Stimulated activated CD8-positive, alpha-beta memory T cell treated with anti-CD3 and anti-CD28 coated beads, Interleukin-15, amount 100 ng/mL, for 1 hour (primary cell): Measurements from ENCODE around the gene GPC6.

ENCODE experiments used
- DNase-seq: peaks from one replicate; pipeline ENCODE4 v3.0.0-alpha.2; 2020; ENCODE audit warnings: low read depth

The GPC6 gene

DNA sequence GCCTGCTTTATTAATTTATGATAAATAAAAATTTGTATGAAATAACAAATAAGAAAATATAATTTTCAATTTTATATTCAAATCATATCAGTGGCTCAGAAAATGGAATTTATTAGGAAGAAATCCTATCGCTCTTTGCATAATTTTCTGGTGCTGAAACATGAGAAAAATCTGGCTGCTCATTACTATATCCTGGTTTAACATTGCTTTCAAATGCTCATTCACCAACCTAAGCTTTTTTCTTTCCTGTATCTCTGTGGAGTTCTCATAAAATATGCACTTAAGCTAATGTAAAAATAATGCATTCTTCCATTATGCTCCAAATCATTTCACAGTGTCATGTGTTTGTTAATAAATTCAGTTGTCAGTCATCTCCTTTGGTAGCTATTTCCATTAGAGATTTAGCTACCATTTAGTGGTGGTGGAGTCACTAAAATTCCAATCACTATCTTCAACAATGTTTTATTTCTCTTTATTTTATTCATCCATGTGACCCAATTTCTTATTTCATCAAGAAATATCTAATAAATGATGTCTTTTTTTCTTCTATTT is 754.9 kb downstream of the GPC6 start:
- no peak for DNase-seq

DNA sequence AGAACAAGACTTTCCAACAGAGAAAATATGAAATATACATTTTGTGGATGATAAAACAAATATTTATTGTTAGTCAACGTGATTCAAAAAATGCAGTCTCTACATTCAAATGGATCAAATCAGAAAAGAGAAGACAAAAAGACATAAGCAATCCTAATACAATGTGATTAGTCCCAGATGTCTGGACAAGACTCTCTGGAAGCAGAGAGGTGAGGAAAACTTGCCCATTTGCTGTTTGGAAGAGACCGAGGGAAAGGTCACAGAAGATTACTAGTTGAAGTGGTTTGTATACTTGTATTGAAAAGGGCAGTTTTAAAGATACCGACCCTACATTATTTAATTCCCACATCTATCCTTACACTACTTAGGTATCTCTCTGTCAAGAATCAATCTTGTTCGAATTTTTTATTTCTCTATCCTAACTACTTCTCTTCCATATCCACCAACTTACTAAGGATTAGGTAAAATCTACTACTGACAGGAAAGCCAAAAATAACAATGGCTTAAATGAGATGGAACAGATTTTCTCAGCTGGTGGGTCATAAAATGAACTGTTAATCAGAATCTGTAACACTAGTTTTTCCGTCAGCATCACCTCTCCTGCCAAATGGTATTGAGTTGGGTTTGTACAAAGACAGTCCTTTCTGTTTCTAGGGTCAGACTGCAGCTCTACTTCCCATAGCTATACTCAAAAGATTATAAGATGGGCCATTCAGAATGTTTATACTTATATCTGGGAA is 755.7 kb downstream of the GPC6 start:
- no peak for DNase-seq

DNA sequence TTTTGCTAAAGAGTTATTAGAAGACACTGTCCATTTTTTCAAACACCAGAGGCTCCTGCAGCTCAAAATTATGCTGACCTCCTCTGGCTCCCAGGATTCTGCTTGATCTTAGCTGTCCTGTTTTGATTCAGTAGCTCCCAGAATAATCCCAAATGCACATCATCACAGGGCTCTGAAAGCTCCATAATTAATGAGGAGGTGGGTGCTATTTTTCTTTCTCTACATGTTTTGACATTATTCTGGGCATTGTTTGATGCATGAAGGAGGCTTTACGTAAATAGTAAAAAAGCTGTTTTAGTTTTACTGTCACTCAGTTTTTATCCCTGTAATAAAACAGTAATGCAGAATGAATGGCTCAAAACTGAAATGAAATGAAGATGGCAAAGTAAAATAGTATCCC is 757.4 kb downstream of the GPC6 start:
- DNase-seq, result no peak

DNA sequence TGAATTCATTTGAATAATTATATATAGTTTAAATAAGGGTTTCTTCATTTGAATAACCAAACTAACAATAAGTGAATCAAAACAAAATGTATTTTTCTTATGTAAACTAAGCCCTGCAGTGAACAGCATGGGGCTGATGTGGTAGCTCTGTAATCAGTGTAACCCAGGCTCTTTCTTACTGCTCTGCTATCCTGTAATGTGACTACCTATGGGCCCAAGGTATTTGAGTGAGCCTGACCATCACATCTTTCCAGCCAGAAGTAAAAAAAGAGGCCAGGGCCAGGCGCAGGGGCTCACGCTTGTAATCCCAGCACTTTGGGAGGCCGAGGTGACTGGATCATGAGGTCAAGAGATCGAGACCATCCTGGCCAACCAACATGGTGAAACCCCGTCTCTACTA is 758.3 kb downstream of the GPC6 start:
- DNase-seq, result no peak

DNA sequence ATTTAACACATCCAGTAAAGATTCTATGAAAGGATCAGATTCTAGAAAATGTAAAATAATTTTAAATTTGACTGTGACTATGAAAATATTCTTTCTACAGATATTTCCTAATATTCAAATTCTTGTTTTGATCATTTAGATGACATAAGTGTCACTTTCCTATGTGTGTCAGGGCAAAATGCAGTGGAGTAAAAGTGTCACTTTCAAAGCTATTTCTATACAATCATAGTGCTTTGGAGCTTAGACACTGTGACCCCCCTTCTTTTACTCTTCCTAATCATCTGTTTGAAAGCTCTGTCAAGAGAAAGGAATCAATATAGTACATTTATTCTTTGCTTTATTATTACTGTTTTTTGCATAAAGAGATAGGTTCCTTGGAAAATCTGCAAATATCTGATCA is 760.9 kb downstream of the GPC6 start:
- no peak for DNase-seq

DNA sequence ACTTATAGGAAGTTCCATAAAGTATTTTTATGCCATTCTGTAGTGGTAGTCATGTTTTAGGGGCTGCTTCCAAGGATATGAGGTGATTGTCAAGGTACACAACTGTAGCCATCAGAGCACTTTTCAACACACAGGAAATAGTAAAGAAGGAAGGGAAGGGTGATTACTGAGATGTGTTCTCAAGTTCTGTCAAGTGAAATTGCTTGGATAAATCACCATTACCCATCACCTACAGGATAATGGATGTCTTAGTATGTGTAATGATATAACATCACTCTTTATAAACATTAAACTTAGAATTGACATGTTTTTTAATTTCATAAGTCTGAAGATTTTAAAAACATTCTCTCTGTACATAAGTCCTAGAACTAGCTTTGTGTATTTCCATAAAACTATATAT is 765.0 kb downstream of the GPC6 start:
- no peak for DNase-seq

DNA sequence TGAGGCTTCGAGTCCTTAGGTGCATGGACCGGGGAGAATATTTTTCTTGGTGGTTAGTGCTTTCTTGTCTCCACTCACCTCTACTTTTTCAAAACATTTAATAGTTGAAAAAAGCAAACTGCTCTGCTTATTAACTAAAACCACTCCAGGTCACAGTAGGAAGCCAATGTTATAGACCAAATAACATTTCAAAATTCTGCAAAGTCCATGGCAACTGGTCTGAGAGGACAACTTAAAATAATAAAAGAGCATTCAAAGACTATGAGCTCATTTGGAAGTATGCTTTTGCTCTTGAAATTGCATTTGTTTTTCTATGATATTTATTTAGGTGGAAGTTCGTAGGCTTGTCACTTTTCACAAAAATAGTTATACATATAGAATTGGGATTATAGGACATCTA is 769.9 kb downstream of the GPC6 start:
- DNase-seq, result no peak

DNA sequence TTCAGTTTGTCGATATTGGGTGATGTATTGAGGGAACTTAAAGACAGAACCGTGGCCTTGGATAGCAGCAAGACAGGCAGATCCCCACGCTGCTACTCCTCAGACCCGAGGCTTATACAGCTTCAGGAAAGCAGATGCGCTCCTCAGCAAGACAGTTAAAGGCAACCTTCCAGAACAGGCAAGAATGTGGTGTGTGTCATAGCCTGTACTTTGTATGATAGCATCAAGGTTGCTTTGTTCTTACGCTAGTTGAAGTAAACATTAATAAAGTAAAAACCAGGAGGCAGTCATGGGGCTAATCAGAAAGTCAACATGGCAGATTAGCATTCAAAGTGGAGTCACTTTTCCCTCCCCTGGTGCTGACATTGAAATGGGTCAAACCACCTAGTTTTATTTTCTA is 779.7 kb downstream of the GPC6 start:
- no peak for DNase-seq

DNA sequence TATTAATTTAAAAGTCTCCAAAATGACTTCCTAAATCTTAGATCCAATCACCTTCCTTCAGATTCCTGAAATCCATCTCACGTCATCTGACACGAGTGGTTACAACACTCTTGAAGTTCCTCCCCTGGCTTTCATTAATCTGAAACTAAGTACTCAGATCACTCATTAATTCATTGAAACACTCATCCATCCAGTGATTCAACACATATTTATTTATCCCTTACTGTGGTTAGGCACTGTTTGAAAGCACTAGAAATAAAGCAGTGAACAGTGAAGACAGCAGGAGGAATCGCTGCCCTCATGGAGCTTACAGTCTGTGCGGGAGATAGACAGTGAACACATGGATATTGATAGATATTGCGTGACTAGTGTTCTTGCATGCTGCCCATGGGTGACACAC is 780.5 kb downstream of the GPC6 start:
- DNase-seq, result no peak

DNA sequence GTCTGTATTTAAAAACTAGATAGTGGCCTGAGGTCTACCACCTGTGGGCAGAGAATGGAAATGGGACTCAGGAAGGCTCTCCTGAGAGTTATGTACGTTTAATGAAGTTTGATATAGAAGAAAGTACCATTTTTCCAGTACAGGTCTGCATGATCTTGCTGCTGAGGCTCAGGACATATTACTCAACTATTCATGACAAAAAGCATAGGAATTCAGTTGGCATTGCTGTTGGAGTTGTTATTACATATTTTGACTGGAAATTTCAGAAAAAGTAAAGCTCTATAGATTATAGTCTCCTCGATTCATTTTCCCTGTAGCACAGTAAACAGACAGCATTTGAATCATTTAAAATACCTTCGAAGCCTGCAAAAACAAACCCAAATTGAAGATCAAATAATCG is 783.1 kb downstream of the GPC6 start:
- no peak for DNase-seq

DNA sequence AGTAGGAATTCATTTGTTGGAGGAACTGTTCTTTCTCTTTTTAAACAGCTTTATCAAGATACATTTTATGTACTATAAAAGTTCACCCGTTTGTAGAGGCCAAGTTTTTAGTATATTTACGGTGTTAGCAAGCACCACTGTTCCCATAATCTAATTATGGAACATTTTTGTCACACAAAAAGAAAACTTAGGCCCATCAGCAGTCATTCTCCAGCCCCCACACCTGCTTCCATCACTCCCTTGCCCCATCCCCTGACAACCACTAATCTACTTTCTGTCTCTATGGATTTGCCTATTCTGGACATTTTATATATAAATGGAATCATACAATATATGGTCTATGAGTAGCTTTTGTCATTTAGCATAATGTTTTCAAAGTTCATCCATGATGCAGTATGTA is 787.9 kb downstream of the GPC6 start:
- DNase-seq, result no peak

DNA sequence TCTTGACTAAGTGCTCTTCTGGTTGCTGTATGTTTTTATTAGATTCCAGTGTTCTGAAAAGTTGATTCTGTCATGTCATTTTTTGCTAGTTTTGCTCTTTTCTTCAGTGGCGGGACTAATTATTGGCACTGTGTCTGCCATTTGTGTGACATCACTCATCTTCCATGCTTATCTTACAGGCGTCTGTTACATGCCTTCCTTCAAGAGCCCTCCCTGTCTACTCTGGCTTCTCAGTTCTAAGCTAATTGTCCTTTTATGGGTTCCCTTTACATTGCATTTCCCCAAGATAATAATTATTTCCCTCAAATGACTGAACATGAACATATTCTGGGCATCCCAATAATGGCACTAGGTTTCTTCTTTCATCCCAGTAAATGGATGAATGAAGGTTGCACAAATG is 793.8 kb downstream of the GPC6 start:
- DNase-seq, result no peak

DNA sequence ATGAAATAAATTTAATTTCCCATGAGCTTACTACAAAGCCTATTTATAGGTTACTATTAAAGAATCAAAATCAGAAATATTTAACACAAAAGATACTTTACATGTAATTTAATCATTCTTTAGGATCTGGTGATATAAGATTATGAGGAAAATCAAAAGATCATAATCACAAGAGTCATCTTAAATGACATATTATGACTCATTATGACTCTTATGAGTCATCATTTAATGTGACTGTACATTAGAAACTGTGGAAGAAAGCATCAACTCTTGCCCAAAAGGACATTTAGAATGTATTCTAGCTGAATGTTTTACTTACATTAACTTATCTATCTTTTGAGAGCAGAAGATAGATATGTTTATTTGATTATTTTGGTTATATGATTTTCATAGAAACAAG is 794.2 kb downstream of the GPC6 start:
- DNase-seq, result no peak

DNA sequence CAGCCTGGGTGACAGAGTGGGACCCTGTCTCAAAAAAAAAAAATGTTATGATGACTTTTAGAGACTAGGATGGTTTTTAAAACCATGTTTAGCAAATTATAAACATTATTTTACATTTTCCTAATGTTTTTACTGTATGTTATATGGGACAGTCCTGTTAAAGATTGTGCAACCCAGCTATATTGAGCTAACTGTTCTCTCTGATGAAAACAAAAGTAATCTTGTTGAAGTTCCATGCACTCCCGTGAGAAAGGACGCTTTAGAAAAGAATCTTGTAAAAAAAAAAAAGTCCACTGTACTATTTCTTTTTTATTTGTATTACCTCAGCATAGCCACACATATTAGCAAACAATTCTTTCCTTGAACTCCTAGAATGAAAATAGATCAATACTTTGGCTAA is 801.6 kb downstream of the GPC6 start:
- DNase-seq, result no peak

DNA sequence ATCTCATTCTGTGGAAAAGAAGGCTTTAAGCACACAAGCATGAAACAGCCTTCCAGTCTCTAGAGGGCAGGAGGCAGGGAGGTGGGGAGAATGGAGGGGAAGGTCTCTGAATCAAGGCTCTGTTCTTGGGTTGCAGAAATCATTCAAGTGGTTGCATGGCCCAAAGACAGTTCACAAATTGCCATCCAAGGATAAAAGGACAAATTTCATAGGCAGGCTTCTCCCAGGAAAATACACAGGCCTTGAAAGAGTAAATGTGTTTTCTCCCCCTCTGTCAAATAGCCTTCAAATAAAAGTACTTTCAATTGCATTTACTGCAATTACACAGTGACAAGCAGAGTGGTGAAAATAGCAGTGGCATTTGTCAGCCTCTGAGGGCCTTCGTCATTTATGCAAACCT is 802.0 kb downstream of the GPC6 start:
- DNase-seq, result no peak

DNA sequence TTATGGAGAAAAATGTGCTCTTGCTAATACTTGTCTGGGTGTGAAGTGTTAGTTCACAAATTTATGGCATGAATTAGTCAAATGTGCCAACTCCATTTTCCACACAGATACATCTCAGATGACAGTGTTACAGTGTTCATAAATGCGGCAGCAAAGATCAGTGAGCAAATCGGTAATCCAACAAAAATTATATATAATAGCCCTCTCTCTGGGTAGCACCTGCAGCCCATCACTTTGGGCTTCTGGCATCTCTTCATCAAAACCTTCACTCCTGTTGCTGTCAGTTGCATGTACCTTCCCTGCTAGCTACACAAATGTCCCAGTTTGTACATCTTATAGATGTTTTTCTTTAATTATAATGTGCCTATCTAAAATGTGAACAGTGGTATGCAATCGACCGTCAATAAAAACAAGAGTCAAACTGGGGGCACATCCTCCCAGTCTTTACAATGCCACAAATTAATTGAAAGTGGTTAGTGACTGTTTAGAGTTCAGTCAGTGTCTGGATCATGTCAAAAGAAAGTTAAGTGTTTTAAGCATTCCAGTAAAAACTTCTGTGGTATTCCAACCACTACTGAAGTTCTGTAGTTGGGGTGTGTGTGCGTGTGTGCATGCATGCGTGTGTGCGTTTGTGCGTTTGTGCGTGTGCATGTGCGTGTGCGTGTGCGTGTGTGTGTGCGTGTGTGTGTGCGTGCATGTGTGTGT is 804.0 kb downstream of the GPC6 start:
- no peak for DNase-seq

DNA sequence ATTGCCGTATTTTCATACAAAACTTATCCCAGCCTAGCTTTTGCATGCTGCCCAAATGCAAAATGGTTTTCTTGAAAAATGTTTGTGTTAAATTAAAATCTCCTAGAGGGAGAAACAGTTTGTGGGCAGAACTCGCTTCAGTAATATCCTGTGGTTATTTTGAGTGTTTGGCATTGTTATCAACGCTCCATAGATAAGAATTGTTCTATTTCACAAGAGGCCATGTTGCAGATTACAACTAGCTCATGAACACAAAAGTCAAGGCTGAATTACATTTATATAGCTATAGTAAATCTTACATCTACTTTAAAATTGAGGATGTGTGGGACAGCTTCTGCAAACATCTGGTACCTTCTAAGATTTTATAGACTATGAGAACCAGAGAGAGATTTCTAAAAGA is 805.0 kb downstream of the GPC6 start:
- DNase-seq, result no peak

DNA sequence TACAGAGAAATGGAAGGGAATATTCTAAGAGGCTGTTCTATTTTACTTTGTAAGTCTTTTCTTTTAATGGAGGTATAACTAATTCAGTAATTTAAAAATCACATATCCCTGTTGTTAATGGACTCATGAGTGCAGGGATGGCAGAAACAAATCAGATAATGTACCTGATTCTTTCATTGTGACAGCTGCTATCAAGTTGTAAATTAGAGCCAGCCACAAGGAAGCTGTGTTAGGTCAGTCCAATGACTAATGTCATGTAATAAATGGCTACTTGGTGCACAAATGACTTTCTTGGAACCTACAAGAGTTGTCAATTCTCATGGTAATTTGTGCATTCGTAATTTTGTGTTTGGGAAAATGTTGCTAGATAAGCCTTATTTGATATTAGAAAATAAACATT is 806.5 kb downstream of the GPC6 start:
- no peak for DNase-seq

DNA sequence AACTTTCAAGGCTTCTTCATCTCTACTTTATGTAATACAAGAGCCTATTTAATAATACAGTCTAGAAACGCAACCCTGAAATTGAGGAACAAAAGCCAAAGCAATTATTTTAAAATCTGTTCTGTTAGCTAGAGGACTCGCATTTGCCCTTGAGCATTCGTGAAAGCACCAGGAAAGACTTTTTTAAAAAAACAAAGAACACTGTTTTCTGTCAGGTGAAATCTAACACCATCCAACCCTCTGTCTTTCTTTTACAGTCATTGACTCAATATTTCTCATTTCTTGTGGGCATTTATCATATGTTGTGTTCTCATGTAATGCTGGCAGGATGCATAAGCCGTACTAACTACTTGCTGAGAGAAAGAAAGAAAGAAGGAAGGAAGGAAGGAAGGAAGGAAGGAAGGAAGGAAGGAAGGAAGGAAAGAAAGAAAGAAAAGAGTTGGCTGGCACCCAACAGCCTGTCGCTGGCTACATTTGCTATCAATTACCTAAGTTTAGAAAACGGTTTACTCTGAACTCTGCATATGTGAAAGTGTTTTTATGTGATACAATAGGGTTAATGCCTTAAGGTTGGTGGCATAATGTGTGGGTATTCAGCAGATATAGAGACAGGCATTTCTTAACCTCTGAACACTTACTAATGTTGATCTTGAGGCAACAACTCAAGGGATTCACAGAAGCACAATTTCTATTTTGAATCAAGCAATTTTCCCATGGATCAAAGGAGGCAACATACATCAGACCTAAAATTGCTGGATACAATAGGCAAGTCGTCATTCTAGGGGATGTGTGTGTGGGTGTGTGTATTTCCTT is 807.4 kb downstream of the GPC6 start:
- no peak for DNase-seq

DNA sequence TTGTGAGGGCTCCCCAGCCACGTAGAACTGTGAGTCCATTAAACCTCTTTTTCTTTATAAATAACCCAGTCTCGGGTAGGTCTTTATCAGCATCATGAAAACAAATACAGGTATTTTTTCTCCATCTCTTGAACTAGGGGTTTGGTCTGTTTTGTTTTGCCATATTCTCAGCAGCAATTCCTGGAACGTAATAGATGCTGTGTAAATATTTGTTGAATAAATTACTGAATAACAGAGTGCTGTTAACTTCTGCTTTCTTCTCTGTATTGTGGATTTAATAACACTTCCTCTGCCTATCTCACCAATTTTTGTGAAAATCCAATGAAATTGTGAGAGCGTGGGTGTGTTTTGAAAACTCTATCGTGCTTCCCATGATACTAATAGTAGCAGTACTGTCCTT is 823.4 kb downstream of the GPC6 start:
- DNase-seq, result no peak

DNA sequence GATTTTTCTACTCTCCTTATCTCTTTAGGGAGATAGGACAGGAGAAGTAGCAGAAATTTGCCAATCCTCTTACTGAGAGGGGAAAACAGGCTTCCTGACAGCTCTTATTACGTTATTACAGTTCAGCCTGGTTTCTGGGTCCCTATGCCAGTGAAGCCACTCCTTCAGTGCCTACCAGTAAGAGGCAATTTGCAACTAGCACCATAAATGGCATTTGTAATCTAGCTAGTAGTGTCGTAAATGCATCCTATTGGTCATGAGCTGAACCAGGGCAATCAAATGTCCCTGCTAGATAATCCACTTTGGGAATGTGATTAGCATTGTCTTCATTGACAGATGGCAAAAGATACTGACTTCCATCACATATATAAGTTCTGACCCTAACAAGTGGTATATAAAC is 824.1 kb downstream of the GPC6 start:
- no peak for DNase-seq

DNA sequence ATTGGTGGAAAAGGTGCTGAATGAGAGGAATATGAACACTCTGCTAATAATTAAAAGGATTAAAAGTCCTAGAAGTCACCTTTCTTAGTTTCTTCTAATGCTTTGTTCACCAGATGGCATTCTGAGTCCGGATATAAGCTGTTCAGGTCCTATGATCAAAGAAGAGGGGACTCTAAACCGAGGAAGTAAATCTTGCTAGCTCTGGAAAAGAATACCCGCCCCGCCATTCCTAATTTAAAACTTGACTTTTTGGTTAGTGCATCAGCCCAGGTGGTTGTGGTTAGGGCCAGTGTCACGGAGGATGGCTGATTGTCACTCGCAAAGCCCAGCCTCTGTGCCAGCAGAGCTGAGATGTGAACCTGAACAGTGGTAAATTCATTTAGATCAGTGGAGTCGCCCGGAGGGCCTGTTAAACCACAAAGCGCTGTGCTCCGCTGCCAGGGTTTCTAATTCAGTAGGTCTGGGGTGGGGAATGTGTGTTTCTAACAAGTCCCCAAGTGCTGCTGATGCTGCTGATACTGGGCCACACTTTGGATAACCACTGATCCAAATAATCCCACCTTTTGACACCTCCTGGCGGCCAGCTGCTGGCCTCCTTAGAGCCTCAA is 827.5 kb downstream of the GPC6 start:
- DNase-seq, result no peak
